Measurements from ENCODE around the gene SNW1. TPM values are rescaled to one million over a fixed set of nuclear protein-coding genes. Genes with fewer than 3 reads are reported as not detected.
"Not testable (repeated sequence)": the region's sequence is repeated elsewhere in the genome, so short reads cannot be mapped to it uniquely, and the experiment has no call there.

SNW1 gene
- total and polyA plus RNA-seq, 7 experiments from 2014 or later = 59.6 to 108 (median 89.1) TPM

GRCh38 chr14:77799863-77800730 is 39.1 kb upstream of the SNW1 start, which contains the start of gene ADCK1:
ADCK1 (plus strand) TSS chr14:77800109; CDS start chr14:77818979, 18,870 bp downstream.
- Histone ChIP-seq H3K4me3 (ENCODE audit: low read length) (peak within 1 kb of the TSS; percentile 71), H3K27me3 (ENCODE audit: control insufficient read depth in 2 of 2, insufficient read depth in 2 of 2, low read length in 2 of 2) (no peaks in the 10 kb centered on the region), H3K27ac (ENCODE audit: low read depth, low read length) (peak within 1 kb of the TSS; percentile 81), H3K9me3 (ENCODE audit: control insufficient read depth in 2 of 3, low read length in 3 of 3) (no peaks in the 10 kb centered on the region), H3K4me1 (ENCODE audit: control insufficient read depth in 2 of 2, insufficient read depth in 2 of 2, low read length in 2 of 2) (no peaks in the 10 kb centered on the region), H3K36me3 (ENCODE audit: control insufficient read depth in 2 of 3, insufficient read depth in 3 of 3, low read length in 3 of 3) (no peaks in the 10 kb centered on the region)
- ChIA-PET CTCF (no interaction called here), POLR2A (interaction anchor here (1.4 to 2.0 kb wide), 2 partner anchors 40 to 479 kb away, joined by 5 to 13 read pairs; partner anchors contain the start of genes GSTZ1, POMT2 and SNW1)
- H3K4me1 Mint-ChIP-seq = peaks cover 0 to 17% (median 6%) of the 10 kb centered on the region in 7 donors
- H3K27ac Mint-ChIP-seq = peak within 1 kb of the TSS; percentile 34 to 92 (median 78)
- no peaks in the 10 kb centered on the region for H3K36me3 Mint-ChIP-seq
- H3K4me3 Mint-ChIP-seq = peak within 1 kb of the TSS; percentile 83 to 89 (median 87)
- intact Hi-C loops (cut with micrococcal nuclease) = loop anchor here (1.0 to 10.0 kb wide), 9 partner anchors 39 to 985 kb away; partner anchors contain the start of genes ALKBH1 (in 2 of the 2), GSTZ1 (in 2 of the 2), SAMD15 (in 2 of the 2) and SLIRP (in 2 of the 2)
- H3K27me3 Mint-ChIP-seq = no peaks in the 10 kb centered on the region
- DNase-seq (peak; percentile 74 to 87 (median 84)), ATAC-seq (peak; percentile 94)
- H3K9me3 Mint-ChIP-seq = no peaks in the 10 kb centered on the region

GRCh38 chr14:77799456-77799855 is 38.5 kb upstream of the SNW1 start:
- H3K36me3 ChIP-seq (ENCODE audit: control insufficient read depth in 2 of 3, insufficient read depth in 3 of 3, low read length in 3 of 3); H3K27me3 Mint-ChIP-seq; ATAC-seq; H3K27me3 ChIP-seq (ENCODE audit: control insufficient read depth in 2 of 2, insufficient read depth in 2 of 2, low read length in 2 of 2); H3K9me3 Mint-ChIP-seq; intact Hi-C loops (cut with micrococcal nuclease); DNase-seq; H3K9me3 ChIP-seq (ENCODE audit: control insufficient read depth in 2 of 3, low read length in 3 of 3); H3K4me1 ChIP-seq (ENCODE audit: control insufficient read depth in 2 of 2, insufficient read depth in 2 of 2, low read length in 2 of 2); CTCF ChIA-PET; H3K36me3 Mint-ChIP-seq: not testable (repeated sequence)
- H3K4me1 Mint-ChIP-seq = peaks cover 0 to 17% (median 6%) of the 10 kb centered on the region in 7 donors
- peak overlapping the region; percentile 83 to 89 (median 87) for H3K4me3 Mint-ChIP-seq
- Histone ChIP-seq H3K27ac (ENCODE audit: low read depth, low read length) (peak overlapping the region; percentile 81), H3K4me3 (ENCODE audit: low read length) (peak overlapping the region; percentile 71)
- H3K27ac Mint-ChIP-seq = peak overlapping the region in 8 of 9 donors; percentile 34 to 92 (median 78)
- POLR2A ChIA-PET = interaction anchor here (1.4 to 2.0 kb wide), 2 partner anchors 39 to 479 kb away, joined by 5 to 13 read pairs; partner anchors contain the start of genes GSTZ1, POMT2 and SNW1

- DNase-seq (no peak), ATAC-seq (no peak)
- intact Hi-C loops (cut with micrococcal nuclease) = no loop called here
- Mint-ChIP-seq H3K27ac (no peak overlapping the region), H3K4me1 (peaks cover 0 to under 1% (median 0%) of the 10 kb centered on the region in 7 donors), H3K9me3 (no peaks in the 10 kb centered on the region), H3K27me3 (peaks cover 7 to 11% (median 9%) of the 10 kb centered on the region in 5 donors), H3K4me3 (no peak overlapping the region), H3K36me3 (no peaks in the 10 kb centered on the region)
- H3K4me1 ChIP-seq (ENCODE audit: control insufficient read depth in 2 of 2, insufficient read depth in 2 of 2, low read length in 2 of 2) = no peaks in the 10 kb centered on the region
- no peak overlapping the region for H3K27ac ChIP-seq (ENCODE audit: low read depth, low read length)
- no peaks in the 10 kb centered on the region for H3K27me3 ChIP-seq (ENCODE audit: control insufficient read depth in 2 of 2, insufficient read depth in 2 of 2, low read length in 2 of 2)
- ChIA-PET CTCF (no interaction called here), POLR2A (no interaction called here)
- H3K4me3 ChIP-seq (ENCODE audit: low read length) = no peak overlapping the region
- H3K36me3 ChIP-seq (ENCODE audit: control insufficient read depth in 2 of 3, insufficient read depth in 3 of 3, low read length in 3 of 3) = no peaks in the 10 kb centered on the region
- no peaks in the 10 kb centered on the region for H3K9me3 ChIP-seq (ENCODE audit: control insufficient read depth in 2 of 3, low read length in 3 of 3)
These were observed 33.4 kb upstream of the SNW1 start for GRCh38 chr14:77794357-77794756.

GRCh38 chr14:77793255-77793654 is 32.3 kb upstream of the SNW1 start:
- not testable (repeated sequence) for H3K9me3 Mint-ChIP-seq

GRCh38 chr14:77791225-77791600 is 30.3 kb upstream of the SNW1 start:
- no peaks in the 10 kb centered on the region for H3K27me3 ChIP-seq (ENCODE audit: control insufficient read depth in 2 of 2, insufficient read depth in 2 of 2, low read length in 2 of 2)
- CTCF ChIA-PET = no interaction called here

More at GRCh38 chr14:77793255-77793654, 32.3 kb upstream of the SNW1 start:
- H3K27ac ChIP-seq (ENCODE audit: low read depth, low read length); DNase-seq; H3K27ac Mint-ChIP-seq; intact Hi-C loops (cut with micrococcal nuclease); H3K27me3 ChIP-seq (ENCODE audit: control insufficient read depth in 2 of 2, insufficient read depth in 2 of 2, low read length in 2 of 2); ATAC-seq; CTCF ChIA-PET; H3K4me1 Mint-ChIP-seq; H3K4me3 Mint-ChIP-seq; H3K9me3 ChIP-seq (ENCODE audit: control insufficient read depth in 2 of 3, low read length in 3 of 3); H3K36me3 ChIP-seq (ENCODE audit: control insufficient read depth in 2 of 3, insufficient read depth in 3 of 3, low read length in 3 of 3); H3K36me3 Mint-ChIP-seq; H3K4me1 ChIP-seq (ENCODE audit: control insufficient read depth in 2 of 2, insufficient read depth in 2 of 2, low read length in 2 of 2); POLR2A ChIA-PET; H3K4me3 ChIP-seq (ENCODE audit: low read length): not testable (repeated sequence)
- peaks cover 8 to 13% (median 9%) of the 10 kb centered on the region in 5 donors for H3K27me3 Mint-ChIP-seq

GRCh38 chr14:77790566-77791224 is 29.7 kb upstream of the SNW1 start:
- H3K4me1 Mint-ChIP-seq = no peaks in the 10 kb centered on the region
- no peaks in the 10 kb centered on the region for H3K27me3 ChIP-seq (ENCODE audit: control insufficient read depth in 2 of 2, insufficient read depth in 2 of 2, low read length in 2 of 2)
- H3K9me3 Mint-ChIP-seq = no peaks in the 10 kb centered on the region
- H3K36me3 ChIP-seq (ENCODE audit: control insufficient read depth in 2 of 3, insufficient read depth in 3 of 3, low read length in 3 of 3) = no peaks in the 10 kb centered on the region
- peaks cover 8 to 13% (median 11%) of the 10 kb centered on the region in 5 donors for H3K27me3 Mint-ChIP-seq
- H3K9me3 ChIP-seq (ENCODE audit: control insufficient read depth in 2 of 3, low read length in 3 of 3) = no peaks in the 10 kb centered on the region
- no peak overlapping the region for H3K27ac ChIP-seq (ENCODE audit: low read depth, low read length)
- no peak overlapping the region for H3K27ac Mint-ChIP-seq
- no peak for ATAC-seq
- H3K4me3 Mint-ChIP-seq = no peak overlapping the region
- H3K4me1 ChIP-seq (ENCODE audit: control insufficient read depth in 2 of 2, insufficient read depth in 2 of 2, low read length in 2 of 2) = no peaks in the 10 kb centered on the region
- H3K36me3 Mint-ChIP-seq = no peaks in the 10 kb centered on the region
- no peak overlapping the region for H3K4me3 ChIP-seq (ENCODE audit: low read length)
- no peak for DNase-seq
- ChIA-PET POLR2A (no interaction called here), CTCF (no interaction called here)
- intact Hi-C loops (cut with micrococcal nuclease) = no loop called here

More at GRCh38 chr14:77791225-77791600, 30.3 kb upstream of the SNW1 start:
- intact Hi-C loops (cut with micrococcal nuclease) = no loop called here
- Mint-ChIP-seq H3K4me1 (no peaks in the 10 kb centered on the region), H3K27ac (no peak overlapping the region), H3K36me3 (no peaks in the 10 kb centered on the region), H3K27me3 (peaks cover 8 to 13% (median 10%) of the 10 kb centered on the region in 5 donors), H3K4me3 (no peak overlapping the region), H3K9me3 (no peaks in the 10 kb centered on the region)
- no peak overlapping the region for H3K27ac ChIP-seq (ENCODE audit: low read depth, low read length)
- no peak overlapping the region for H3K4me3 ChIP-seq (ENCODE audit: low read length)
- H3K9me3 ChIP-seq (ENCODE audit: control insufficient read depth in 2 of 3, low read length in 3 of 3) = no peaks in the 10 kb centered on the region
- no peak for ATAC-seq
- H3K36me3 ChIP-seq (ENCODE audit: control insufficient read depth in 2 of 3, insufficient read depth in 3 of 3, low read length in 3 of 3) = no peaks in the 10 kb centered on the region
- H3K4me1 ChIP-seq (ENCODE audit: control insufficient read depth in 2 of 2, insufficient read depth in 2 of 2, low read length in 2 of 2) = no peaks in the 10 kb centered on the region
- POLR2A ChIA-PET = no interaction called here
- DNase-seq = no peak
